ENCODE data around the gene COA8. TPM values are rescaled to one million over a fixed set of nuclear protein-coding genes. Genes with fewer than 3 reads are reported as not detected.
"Not testable (repeated sequence)": the region's sequence is repeated elsewhere in the genome, so short reads cannot be mapped to it uniquely, and the experiment has no call there.

COA8 gene
- polyA plus RNA-seq, 1 donor, result 56.4 TPM

DNA sequence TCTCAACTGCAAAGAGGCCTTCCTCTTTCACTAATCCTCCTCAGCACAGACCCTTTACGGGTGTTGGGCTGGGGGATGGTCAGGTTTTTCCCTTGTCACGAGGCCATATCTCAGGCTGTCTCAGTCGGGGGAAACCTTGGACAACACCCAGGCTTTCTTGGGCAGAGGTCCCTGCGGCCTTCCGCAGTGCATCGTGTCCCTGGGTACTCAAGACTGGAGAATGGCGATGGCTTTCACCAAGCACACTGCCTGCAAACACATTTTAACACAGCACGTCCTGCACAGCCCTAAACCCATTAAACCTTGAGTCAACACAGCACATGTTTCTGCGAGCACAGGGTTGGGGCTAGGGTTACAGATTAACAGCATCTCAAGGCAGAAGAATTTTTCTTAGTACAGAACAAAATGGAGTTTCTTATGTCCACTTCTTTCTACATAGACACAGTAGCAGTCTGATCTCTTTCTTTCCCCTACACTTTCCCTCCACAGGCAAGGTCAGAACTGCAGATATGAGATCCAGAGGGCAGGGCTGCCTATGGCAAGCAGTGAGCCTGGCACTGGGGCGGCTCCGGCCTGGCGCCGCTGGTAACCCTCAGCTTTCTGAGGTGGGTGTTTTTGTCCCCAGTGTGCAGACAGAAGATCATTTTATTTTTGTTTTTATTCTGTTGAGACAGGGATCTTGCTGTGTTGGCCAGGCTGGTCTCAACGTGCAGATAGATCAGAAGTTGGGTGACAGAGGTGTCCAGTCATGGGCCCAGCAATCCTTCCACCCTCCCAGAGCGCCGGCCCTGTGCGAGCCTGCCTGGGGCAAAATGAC, 37.1 kb upstream of the COA8 start:
- not testable (repeated sequence) for DNase-seq (ENCODE audit: low read depth)

DNA sequence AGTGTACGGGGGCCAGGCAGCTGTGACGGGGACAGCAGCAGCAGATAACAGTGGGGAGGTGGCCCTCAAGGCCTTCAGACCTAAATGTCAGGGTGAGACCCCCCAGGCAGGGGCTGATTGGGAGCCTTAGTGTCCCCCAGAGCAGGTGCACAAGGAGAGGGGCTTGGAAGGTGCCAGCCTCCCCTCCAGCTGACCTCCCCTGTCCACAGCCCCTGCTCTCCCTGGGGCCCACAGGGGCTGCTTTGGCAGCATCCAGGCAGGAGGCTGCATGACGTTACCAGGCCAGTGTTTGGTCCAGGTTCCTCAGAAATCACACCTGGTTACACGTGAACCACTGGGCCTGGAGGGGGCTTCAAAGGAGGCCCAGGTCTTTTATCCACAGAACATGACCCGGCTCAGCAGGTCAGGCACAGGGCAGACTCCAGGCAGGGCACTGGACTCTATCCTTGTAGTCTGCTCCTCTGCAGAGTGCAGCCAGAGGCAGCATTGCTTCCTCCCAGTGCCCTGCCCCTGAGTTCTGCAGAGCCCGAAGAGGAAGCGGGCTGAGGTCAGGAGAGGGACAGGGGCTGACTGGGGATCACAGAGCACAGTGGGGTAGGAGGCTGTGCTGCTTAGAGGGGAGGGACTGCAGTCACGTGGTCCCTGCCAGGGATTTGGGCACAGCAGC, 36.4 kb upstream of the COA8 start:
- DNase-seq (ENCODE audit: low read depth), result no peak

DNA sequence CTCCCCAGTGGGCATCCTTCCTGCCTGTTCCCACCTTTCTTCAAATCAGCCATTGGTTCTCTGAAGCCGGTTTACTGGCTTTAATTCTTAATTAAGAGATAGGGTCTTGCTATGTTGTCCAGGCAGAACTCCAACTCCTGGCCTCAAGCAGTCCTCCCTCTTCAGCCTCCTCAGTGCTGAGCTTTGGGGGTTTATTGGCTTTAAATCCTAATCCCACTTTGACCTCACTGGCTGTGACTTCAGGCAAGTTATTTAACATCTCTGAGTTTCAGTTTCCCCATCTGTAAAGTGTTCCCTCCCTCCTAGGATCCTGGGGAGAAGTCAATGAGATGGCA, 35.9 kb upstream of the COA8 start:
- DNase-seq (ENCODE audit: low read depth), result no peak

DNA sequence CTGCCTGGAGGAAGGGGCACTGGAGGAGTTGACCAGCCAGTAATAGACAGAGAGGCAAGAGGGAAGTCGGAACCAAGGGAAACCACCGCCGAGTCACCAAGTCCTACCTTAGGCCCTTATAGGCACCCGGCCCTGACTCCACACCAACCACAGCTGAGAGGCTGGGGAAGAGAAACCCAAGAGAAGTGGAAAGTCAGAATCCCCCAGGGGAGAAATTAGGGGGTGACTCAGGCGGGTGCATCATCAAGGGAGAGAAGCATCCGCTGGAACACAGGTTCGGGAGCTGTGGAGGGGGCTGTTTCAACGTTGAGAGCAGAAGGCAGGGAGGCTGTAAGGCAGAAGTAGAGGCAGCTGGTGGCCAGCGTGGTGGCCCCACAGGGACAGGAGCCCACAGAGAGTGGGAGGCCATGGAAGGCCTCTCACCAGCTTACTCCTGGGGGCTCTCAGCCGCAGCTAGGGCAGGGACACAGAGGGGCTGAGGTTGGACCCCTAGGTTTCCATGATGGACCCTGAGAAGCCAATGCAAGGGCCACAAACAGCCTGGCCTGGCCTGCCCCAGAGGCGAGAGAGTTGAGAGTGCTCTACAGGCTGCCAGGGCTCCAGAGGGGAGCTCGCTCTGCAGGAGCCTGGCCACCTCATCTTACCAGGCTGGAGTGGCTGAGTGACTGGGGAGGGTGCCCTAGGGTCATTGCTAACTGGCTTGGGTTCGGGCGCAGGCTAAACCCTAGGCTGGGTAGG, 35.2 kb upstream of the COA8 start:
- no peak for DNase-seq (ENCODE audit: low read depth)

DNA sequence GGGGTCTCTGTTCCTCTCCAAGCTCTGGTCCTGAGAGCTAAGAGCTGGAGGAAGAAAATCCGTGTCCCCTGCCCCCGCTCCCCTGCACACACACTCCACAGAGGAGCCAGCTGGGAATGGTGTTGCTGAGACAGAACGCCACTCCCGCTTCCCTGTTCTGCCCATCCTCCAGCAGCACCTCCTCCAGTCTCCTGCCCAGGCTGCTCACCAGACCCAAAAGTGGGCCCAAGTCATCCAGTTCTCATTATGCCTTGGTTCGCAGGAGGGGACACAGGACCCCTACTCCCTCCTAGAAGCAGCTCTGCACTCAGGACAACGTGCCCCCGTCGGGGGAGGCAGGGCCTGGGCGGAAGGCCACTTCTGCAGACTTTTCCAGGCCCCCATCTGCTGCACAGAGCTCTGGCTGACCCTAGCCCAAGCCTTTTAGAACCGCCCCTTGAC, 34.6 kb upstream of the COA8 start:
- DNase-seq (ENCODE audit: low read depth), result no peak

DNA sequence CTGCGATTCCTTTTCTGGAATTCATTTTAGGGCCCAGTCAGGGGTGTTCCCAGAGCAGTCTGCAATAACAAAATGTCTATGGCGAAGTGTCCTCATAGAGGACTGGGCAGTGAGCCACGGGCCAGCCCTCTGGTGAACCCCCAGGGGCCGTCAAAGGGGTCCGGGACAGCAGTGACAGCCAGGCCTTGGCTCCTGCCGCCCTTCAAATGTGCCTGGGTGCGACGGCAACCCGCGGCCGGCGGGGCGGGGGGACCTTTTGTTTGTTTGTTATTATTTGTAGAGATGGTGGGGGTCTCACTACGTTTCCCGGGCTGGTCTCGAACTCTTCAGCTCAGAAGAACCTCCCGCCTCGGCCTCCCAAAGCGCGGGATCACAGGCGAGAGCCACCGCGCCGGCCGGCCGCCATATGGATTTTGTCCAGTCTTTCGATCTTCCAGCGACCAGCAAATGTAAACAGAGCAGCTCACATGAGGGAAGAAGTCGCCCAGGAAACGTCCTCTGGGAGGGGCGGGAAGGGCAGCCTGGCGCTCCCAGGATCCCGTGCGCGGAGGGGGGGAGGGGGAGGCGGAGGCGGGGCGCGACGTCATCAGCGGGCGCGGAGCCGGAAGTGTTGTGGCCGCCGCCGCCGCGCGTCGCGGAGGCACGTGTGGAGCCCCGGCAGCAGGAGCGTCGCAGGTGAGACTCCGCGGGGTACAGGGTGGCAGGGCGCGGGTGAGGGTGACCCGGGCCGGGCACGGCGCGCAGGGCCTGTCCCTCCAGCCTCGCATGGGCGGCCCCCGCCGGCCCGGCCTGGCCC, 34.0 kb upstream of the COA8 start, which contains the start of gene TRMT61A:
TRMT61A (plus strand) TSS at position 610 of the 796 bp plus-strand sequence. CDS start 783 bp downstream, outside the sequence.
- peak; percentile 65 for DNase-seq (ENCODE audit: low read depth)

DNA sequence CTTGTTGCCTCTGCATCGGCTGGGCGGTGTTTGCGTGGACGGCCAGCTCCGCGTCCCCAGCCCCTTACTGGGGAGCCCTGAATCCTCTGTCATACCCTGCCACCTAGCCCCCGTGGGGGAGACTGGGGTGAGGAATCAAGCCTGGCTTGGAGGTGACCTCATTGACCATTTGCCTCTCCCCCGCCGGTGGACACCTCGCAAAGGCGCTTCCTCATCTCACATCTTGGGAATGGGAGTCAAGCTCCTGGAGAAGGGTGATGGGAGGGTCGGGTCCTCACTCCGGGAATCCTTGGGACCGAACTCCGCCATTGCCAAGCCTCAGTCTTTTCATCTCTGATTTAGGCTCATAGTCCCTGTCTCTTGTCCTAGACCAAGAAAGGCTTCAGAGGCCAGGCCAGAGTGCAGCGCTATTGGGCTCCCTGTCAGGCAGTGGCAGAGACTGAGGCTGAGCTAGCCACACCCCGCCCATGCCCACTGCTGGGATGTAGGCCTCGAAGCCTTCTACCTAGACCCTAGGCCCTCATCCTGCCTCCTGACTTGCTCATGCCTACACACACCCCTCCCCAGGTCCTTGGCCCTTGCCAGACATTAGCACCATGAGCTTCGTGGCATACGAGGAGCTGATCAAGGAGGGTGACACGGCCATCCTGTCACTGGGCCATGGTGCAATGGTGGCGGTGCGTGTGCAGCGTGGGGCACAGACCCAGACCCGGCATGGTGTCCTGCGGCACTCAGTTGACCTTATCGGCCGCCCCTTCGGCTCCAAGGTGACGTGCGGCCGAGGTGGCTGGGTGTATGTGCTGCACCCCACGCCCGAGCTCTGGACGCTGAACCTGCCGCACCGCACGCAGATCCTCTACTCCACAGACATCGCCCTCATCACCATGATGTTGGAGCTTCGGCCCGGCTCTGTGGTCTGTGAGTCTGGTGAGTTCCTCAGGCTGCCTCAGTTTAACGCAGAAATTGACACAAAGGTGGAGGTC, 33.1 kb upstream of the COA8 start:
- no peak for DNase-seq (ENCODE audit: low read depth)

DNA sequence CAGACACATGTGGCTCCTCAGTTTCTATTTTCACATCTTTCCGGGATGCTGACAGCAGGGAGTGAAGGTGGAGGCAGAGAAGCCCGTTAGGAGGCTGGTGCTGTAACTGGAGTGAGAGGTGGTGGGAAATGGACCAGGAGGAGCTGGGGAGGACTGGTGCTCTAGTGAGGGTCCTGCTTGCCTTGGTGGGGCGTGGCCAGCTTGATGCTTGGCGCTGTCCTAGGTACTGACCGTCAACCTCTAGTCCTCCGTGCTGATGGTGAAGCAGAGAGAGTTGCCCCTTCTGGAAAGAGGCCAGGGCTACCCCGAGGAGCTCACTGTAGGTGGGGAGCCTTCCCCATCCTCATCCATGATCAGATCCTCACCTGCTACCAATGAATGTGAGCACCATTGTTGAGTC, 32.4 kb upstream of the COA8 start:
- DNase-seq (ENCODE audit: low read depth), result no peak

DNA sequence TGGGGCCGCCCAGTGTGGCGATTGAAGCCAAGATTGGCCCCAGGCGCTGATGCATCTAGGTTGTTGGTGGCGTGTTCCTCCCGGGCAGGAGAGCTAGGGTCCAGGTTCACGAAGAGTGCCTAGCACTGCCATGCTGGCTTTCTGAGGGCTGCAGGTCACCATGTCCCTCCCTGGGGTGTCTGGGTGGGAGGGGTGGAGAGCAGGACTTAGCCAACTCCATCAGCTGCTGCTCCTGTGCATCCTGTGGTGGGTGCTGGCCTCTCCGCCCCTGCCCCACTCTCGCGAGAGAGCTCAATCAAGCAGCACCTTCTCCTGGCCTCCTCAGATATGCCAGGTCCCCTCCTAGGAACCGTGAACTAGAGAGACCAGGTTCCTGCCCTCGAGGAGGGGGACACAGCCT, 31.9 kb upstream of the COA8 start:
- no peak for DNase-seq (ENCODE audit: low read depth)

DNA sequence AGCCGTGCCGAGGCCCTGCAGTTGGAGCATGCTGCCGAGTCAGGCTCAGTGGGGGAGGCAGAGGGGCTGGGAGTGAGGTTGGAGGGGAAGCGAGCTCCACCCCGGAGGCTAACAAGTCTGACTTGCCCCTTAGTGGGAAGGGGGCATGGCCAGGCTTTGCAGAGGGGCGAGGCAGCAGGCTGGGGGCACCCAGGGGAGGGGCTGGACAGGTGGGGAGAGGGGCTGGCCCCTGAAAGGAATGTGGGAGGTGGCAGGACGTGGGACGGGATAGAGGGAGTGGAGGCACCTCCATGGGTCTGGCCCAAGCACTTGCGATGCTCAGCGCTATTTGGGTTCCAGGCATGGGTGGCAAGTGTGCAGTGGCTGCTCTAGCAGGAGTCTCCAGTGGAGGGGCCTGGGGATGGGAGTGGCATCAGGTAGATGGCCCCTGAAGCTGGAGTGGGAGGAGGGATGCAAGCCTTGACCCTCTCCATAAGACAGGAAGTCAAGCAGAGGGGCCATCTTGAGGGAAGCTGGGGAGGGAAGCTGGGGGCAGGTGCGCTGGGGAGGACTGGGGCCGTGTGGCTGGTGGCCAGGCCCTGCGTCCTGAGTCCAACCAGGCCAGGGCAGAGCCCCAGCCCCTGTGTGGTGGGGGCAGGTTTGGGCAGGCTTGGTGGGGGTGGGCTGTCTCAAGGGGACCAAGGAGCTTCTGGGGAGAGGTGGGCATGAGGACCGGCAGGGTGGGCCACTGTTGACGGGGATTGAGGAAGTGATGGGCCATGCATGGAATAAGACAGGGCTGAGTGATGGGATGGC, 31.1 kb upstream of the COA8 start:
- DNase-seq (ENCODE audit: low read depth), result no peak

DNA sequence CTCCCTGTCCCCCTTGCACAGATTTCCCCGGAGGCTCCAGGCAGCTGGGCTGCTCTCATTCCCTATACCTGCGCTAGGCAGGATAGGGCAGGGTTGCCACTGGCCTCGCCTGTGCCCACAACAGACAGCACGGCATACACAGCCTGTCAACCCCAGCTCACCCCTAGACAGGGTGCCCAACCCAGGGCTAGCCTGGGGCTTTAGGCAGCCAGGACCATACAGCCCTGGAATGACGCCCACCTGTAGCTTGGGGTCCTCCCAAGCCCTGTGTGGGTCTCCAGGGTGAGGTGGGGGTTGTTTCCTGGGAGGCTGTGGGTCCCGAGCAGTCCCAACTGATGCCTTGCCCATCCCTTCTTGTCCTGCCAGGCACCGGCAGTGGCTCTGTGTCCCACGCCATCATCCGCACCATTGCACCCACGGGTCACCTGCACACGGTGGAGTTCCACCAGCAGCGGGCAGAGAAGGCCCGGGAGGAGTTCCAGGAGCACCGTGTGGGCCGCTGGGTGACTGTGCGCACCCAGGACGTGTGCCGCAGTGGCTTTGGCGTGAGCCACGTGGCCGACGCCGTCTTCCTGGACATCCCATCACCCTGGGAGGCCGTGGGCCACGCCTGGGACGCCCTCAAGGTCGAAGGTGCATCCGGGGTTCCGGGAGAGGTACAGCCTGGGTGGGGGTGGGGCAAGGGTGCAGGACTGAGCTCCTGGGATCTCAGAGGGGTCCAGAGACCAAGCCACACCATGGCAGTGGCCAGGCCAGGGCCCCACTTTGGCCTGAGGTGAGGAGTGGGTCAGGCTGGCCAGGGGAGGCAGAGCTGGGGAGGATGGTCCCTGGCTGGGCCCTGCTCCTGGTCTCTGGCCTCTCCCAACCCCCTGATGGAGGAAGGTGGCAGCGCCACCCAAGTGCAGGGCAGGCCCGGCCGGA, 30.3 kb upstream of the COA8 start:
- DNase-seq (ENCODE audit: low read depth), result no peak

DNA sequence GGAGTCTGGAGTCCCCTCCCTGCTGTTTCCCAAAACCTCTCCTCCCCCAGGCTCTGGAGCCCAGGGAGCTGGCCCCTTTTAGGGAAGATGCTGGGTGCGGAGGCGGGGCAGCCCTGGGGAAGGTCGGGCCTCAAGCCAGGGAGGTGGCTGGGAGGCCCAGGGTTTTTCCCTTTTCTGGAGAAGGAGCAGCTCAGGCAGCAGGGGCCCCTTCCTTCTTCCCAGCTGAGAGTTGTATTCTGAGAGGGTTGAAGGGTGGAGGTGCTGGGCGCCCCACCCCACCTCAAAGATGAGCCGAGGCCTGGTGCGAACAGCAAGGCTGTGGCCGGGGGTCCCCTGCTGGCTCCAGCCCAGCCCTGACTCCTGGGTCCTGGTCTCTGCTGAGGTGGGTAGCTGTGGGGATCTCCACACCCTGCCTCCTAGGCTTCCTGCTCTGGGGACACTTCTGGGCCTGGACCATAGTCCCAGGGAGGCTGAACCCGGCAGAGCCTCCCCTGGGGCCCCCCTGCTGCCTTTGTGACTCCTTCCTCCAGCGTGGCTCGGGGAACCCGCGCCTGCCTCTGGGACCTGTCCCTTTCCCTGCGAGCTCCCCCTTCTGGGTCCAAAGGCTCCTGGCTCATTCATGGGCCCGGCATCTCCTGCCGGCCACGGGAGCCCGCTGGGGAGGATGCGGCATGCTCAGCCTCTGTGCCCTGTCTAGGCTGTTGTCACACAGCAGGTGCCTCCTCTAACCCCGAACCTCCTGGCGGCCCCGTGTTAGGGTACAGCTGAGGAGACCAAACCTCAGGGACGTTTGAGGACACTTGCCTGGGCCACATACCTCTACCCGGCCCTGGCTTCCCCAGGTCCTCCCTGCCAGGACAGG, 29.4 kb upstream of the COA8 start:
- DNase-seq (ENCODE audit: low read depth), result no peak

DNA sequence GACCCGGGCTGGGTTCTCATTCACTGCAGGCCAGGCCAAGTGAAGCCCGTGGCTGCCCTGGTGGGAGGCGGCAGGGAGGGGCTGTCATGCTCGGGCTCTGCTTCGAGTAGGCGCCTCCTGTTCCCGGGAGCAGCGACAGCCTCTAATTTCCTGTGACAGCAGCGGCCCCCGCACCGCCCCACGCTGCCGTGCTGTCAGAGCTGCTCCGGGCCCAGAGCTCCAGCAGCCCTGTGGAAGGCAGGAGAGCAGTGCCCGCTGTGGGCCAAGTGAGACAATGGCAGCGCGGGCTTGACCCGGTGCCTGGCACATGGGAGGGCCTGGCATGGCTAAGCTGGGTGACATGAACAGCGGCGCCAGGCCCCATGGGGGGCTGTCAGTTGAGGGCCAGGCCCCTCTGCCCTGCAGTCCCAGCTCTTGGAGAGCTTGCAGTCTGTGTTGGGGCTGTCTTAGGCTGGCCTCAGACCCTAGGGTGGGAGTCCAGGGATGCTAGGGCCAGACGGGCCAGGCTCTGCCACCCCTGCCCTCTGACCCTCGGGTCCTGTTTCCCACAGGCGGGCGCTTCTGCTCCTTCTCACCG, 28.7 kb upstream of the COA8 start:
- no peak for DNase-seq (ENCODE audit: low read depth)

DNA sequence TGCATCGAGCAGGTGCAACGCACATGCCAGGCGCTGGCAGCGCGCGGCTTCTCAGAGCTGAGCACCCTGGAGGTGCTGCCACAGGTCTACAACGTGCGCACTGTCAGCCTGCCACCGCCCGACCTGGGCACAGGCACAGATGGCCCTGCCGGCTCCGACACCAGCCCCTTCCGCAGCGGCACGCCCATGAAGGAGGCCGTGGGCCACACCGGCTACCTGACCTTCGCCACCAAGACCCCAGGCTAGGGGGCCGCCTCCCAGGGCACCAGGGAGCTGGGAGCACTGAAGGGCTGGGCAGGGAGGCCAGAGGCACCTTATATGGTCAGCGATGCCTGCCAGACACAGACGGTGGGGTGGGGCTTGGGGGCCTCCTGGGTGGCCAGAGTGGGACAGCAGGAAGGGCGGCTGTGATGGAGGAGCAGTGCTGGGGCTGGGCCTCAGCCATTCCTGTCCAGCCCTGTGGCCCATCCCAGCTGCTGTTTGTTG, 28.1 kb upstream of the COA8 start:
- no peak for DNase-seq (ENCODE audit: low read depth)

DNA sequence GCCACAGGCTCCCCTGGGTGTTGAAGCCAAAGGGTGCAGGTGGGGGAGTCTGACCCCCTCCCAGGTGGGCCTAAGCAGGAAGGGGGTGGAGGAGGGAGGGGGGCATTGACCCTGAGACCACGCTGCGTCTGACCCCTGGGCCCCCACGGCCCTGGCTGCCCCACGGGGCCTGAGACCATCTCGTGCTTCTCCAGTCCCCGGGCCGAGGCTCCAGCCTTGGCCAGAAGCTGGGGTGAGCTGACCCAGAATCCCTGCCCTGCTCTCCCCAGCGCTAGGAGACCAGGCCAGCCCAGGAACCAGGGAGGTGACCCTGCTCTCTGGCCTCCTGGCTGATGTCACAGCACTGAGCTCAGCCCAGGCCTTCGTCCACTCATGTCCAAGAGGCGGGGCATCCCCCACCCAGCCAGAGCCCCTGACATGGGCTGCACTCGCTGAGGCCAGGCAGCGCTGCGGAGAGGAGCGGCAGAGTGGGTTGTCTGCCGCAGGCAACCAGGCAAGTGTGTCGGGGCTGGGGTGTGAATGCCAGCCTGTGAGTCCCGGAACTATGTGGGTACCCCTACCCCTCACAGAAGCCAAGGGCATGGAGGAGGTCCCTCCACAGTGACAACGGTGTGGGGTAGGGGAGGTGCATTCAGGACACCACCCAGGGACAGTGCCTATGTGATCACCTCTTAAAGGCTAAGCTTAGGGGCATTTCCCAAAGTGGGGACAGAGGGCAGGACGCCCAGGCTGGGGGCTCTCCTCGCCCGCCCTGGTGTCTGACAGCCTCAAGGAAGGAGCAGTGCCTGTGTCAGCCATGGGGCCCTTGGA, 27.5 kb upstream of the COA8 start:
- DNase-seq (ENCODE audit: low read depth), result no peak

DNA sequence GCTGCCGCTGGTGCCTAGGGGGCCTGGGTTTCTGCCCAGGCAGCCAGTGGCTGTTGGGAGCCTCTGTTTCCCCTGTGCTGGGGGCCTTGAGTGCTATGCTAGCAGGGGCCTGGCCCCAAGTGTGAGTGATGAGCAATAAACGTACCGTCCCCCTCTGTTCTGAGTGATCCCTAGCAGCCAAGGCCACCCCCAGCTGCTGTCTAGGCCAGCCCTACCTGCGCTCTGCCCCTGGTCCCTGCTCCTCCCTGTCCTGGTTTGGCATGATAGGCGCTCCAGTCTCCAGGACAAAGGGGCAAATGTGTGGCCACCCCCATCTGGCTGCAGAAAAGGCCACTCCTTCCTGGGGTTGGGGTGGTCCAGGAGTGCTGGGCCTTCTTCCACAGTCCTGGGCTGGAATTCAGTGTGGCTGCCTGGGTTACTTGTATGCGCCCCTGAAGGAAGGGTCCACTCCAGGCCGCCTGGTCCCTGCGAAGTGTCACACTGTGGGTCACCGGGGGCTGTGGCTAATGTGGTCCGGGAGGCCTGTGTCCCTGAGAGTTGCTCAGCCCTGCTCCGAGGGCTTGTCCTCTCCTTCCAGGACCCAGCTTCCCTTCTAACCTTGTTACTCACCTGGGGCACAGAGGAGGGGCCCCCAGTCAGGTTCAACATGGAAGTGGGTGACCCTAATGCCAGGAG, 26.7 kb upstream of the COA8 start:
- DNase-seq (ENCODE audit: low read depth), result no peak
